Measurements from ENCODE around the gene OR52B6.
"Not testable (repeated sequence)": the region's sequence is repeated elsewhere in the genome, so short reads cannot be mapped to it uniquely, and the experiment has no call there.

The OR52B6 gene

GRCh38 chr11:5597953-5598352, 17.3 kb downstream of the OR52B6 start:
- no peak for TF ChIP-seq CTCF (conservative IDR thresholded peaks at IDR 0.05)
- no peak overlapping the region for H3K27ac ChIP-seq

GRCh38 chr11:5600374-5600851, 19.7 kb downstream of the OR52B6 start:
- no peak overlapping the region for H3K27ac ChIP-seq
- peak; percentile 83 for TF ChIP-seq CTCF (conservative IDR thresholded peaks at IDR 0.05)

- H3K27ac ChIP-seq: not testable (repeated sequence)
Measured at GRCh38 chr11:5602791-5603190, 22.1 kb downstream of the OR52B6 start.

- no peak overlapping the region for H3K27ac ChIP-seq
- no peak for TF ChIP-seq CTCF (conservative IDR thresholded peaks at IDR 0.05)
Measured at GRCh38 chr11:5603326-5603725, 22.6 kb downstream of the OR52B6 start.

- no peak overlapping the region for H3K27ac ChIP-seq
- no peak for TF ChIP-seq CTCF (conservative IDR thresholded peaks at IDR 0.05)
Measured at GRCh38 chr11:5604896-5605295, 24.2 kb downstream of the OR52B6 start.

GRCh38 chr11:5605849-5606248, 25.2 kb downstream of the OR52B6 start:
- TF ChIP-seq CTCF (conservative IDR thresholded peaks at IDR 0.05): no peak
- no peak overlapping the region for H3K27ac ChIP-seq

- TF ChIP-seq CTCF (conservative IDR thresholded peaks at IDR 0.05): no peak
- no peak overlapping the region for H3K27ac ChIP-seq
Measured at GRCh38 chr11:5608808-5609207, 28.1 kb downstream of the OR52B6 start.

GRCh38 chr11:5610446-5610845, 29.8 kb downstream of the OR52B6 start:
- TF ChIP-seq CTCF (conservative IDR thresholded peaks at IDR 0.05): no peak
- H3K27ac ChIP-seq: no peak overlapping the region
